Endothelial cell of umbilical vein (primary cell): ENCODE data around the gene RING1. TPM values are rescaled to one million over a fixed set of nuclear protein-coding genes. Genes with fewer than 3 reads are reported as not detected.

Experiments used
- microRNA counts: library from miRNA; unstranded; fragments of <30 nt; microRNA quantifications from one replicate; lab custom pipeline; 2016
- microRNA-seq: library from miRNA; unstranded; fragments of <30 nt; microRNA quantifications from one replicate; pipeline ENCODE4 v1.2.0, GENCODE V29; 2021; ENCODE audit warnings: borderline number of aligned reads, borderline replicate concordance
- polyA plus RNA-seq, 4 experiments: library from polyadenylated mRNA; depleted of rRNA in 3 of 4; stranded (reverse) in 3 of 4; unstranded in 1 of 4; fragments of >200 nt; gene quantifications; 2 replicates each; pipeline versions ENCODE4 v1.2.1 to v1.2.3, GENCODE V29; 2011 to 2012; ENCODE audit warnings: missing spikeins in 1 of 4
- small RNA-seq: library from RNA; depleted of rRNA; stranded (forward); fragments of <200 nt; gene quantifications from one replicate; pipeline ENCODE3, GENCODE V24; 2012; ENCODE audit warnings: low replicate concordance, low read depth; ENCODE audit not compliant: insufficient read depth, insufficient read length
- total RNA-seq: library from RNA; stranded (reverse); gene quantifications from 2 replicates; pipeline ENCODE4 v1.2.3, GENCODE V29; 2021

Gene RING1
- total and polyA plus RNA-seq, 2 donors (not counting 3 experiments of a cell fraction or from before 2014, with no cell fraction given): 26.8 to 27.9 TPM

MicroRNAs encoded within 50 kb of the gene (microRNA counts, 767-probe panel; counts per million panel counts)
- 723 counts per million, percentile 96 among the panel's probes with 10 or more counts for microRNA hsa-miR-219-1-3p (lab: Ali Mortazavi, UCI)
- 723 counts per million, percentile 96 among the panel's probes with 10 or more counts for microRNA hsa-miR-219-5p (lab: Ali Mortazavi, UCI)

Small RNA genes lying within 50 kb of the gene (microRNA-seq; reads per million reads assigned to microRNA genes)
- 1.2 reads per million for gene MIR219A1

Small RNA genes lying within 50 kb of the gene (small RNA-seq; reads per million reads assigned to genes)
- not detected for gene MIR219A1
- not detected for gene RNY4P10

Other genes starting within 250 kb of the RING1 start
- 187 and 197 TPM in 2 replicates for gene BRD2, start 239.9 kb upstream of the RING1 start, total RNA-seq
- gene BRD2, start 239.9 kb upstream of the RING1 start, polyA plus RNA-seq: 114 and 131 TPM in 2 replicates
- not detected in 2 replicates for gene HLA-DOA, start 198.9 kb upstream of the RING1 start, total RNA-seq
- gene HLA-DOA, start 198.9 kb upstream of the RING1 start, polyA plus RNA-seq: not detected in 2 replicates
- 11.4 TPM in 1 of 2 replicates, not detected in the other for gene HLA-DPA1, start 134.9 kb upstream of the RING1 start, total RNA-seq
- 18.9 and 23.2 TPM in 2 replicates for gene HLA-DPA1, start 134.9 kb upstream of the RING1 start, polyA plus RNA-seq
- gene HLA-DPB1, start 132.5 kb upstream of the RING1 start, total RNA-seq: 2.3 and 19.1 TPM in 2 replicates
- gene HLA-DPB1, start 132.5 kb upstream of the RING1 start, polyA plus RNA-seq: 26.1 and 38.0 TPM in 2 replicates
- 1.3 and 1.7 TPM in 2 replicates for gene COL11A2, start 16.0 kb upstream of the RING1 start, total RNA-seq
- 0.49 and 0.65 TPM in 2 replicates for gene COL11A2, start 16.0 kb upstream of the RING1 start, polyA plus RNA-seq
- 43.4 and 45.6 TPM in 2 replicates for gene RXRB, start 7.8 kb upstream of the RING1 start, total RNA-seq
- gene RXRB, start 7.8 kb upstream of the RING1 start, polyA plus RNA-seq: 44.4 and 48.1 TPM in 2 replicates
- 129 and 138 TPM in 2 replicates for gene SLC39A7, start 7.6 kb upstream of the RING1 start, total RNA-seq
- gene SLC39A7, start 7.6 kb upstream of the RING1 start, polyA plus RNA-seq: 92.2 and 99.8 TPM in 2 replicates
- gene HSD17B8, start 3.8 kb upstream of the RING1 start, total RNA-seq: 4.0 and 4.3 TPM in 2 replicates
- 8.2 and 8.4 TPM in 2 replicates for gene HSD17B8, start 3.8 kb upstream of the RING1 start, polyA plus RNA-seq
- 43.8 and 49.2 TPM in 2 replicates for gene VPS52, start 63.4 kb downstream of the RING1 start, total RNA-seq
- 112 and 132 TPM in 2 replicates for gene VPS52, start 63.4 kb downstream of the RING1 start, polyA plus RNA-seq
- 2,193 and 2,336 TPM in 2 replicates for gene RPS18, start 63.6 kb downstream of the RING1 start, total RNA-seq
- 4,861 and 5,541 TPM in 2 replicates for gene RPS18, start 63.6 kb downstream of the RING1 start, polyA plus RNA-seq
- 4.1 and 4.5 TPM in 2 replicates for gene B3GALT4, start 68.6 kb downstream of the RING1 start, total RNA-seq
- gene B3GALT4, start 68.6 kb downstream of the RING1 start, polyA plus RNA-seq: 5.6 and 7.6 TPM in 2 replicates
- 66.9 and 71.2 TPM in 2 replicates for gene WDR46, start 80.7 kb downstream of the RING1 start, total RNA-seq
- 53.9 and 61.4 TPM in 2 replicates for gene WDR46, start 80.7 kb downstream of the RING1 start, polyA plus RNA-seq
- gene PFDN6, start 81.1 kb downstream of the RING1 start, total RNA-seq: 52.3 and 63.5 TPM in 2 replicates
- 27.5 and 31.0 TPM in 2 replicates for gene PFDN6, start 81.1 kb downstream of the RING1 start, polyA plus RNA-seq
- 85.8 and 90.3 TPM in 2 replicates for gene RGL2, start 90.4 kb downstream of the RING1 start, total RNA-seq
- 87.7 and 101 TPM in 2 replicates for gene RGL2, start 90.4 kb downstream of the RING1 start, polyA plus RNA-seq
- 90.7 and 98.0 TPM in 2 replicates for gene TAPBP, start 105.6 kb downstream of the RING1 start, total RNA-seq
- gene TAPBP, start 105.6 kb downstream of the RING1 start, polyA plus RNA-seq: 69.6 and 79.9 TPM in 2 replicates
- gene ZBTB22, start 109.2 kb downstream of the RING1 start, total RNA-seq: 12.6 and 13.9 TPM in 2 replicates
- gene ZBTB22, start 109.2 kb downstream of the RING1 start, polyA plus RNA-seq: 15.4 and 16.5 TPM in 2 replicates
- gene DAXX, start 114.5 kb downstream of the RING1 start, total RNA-seq: 52.0 and 54.4 TPM in 2 replicates
- gene DAXX, start 114.5 kb downstream of the RING1 start, polyA plus RNA-seq: 19.2 and 20.5 TPM in 2 replicates
- 63.4 and 65.9 TPM in 2 replicates for gene KIFC1, start 183.3 kb downstream of the RING1 start, total RNA-seq
- gene KIFC1, start 183.3 kb downstream of the RING1 start, polyA plus RNA-seq: 38.5 and 39.3 TPM in 2 replicates
- 28.8 and 32.5 TPM in 2 replicates for gene PHF1, start 202.5 kb downstream of the RING1 start, total RNA-seq
- 53.1 and 62.6 TPM in 2 replicates for gene PHF1, start 202.5 kb downstream of the RING1 start, polyA plus RNA-seq
- 133 TPM in 2 replicates for gene CUTA, start 209.6 kb downstream of the RING1 start, total RNA-seq
- 202 and 241 TPM in 2 replicates for gene CUTA, start 209.6 kb downstream of the RING1 start, polyA plus RNA-seq
- 14.3 and 15.1 TPM in 2 replicates for gene SYNGAP1, start 211.6 kb downstream of the RING1 start, total RNA-seq
- 7.3 and 7.9 TPM in 2 replicates for gene SYNGAP1, start 211.6 kb downstream of the RING1 start, polyA plus RNA-seq
- 8.0 and 8.7 TPM in 2 replicates for gene ZBTB9, start 246.1 kb downstream of the RING1 start, total RNA-seq
- 4.7 and 4.9 TPM in 2 replicates for gene ZBTB9, start 246.1 kb downstream of the RING1 start, polyA plus RNA-seq